Glomerular visceral epithelial cell (primary cell): ENCODE data around the gene ASAP3.

Experiments used
- DNase-seq: peaks from one replicate; pipeline ENCODE4 v3.0.0-alpha.2; 2016; ENCODE audit errors: extremely low spot score

The ASAP3 gene

GRCh38 chr1:23483321-23484252 lies at the start of gene ASAP3:
ASAP3 (minus strand) TSS chr1:23484179; CDS start chr1:23484133, 46 bp downstream.
- DNase-seq = peak; percentile 38

- no peak for DNase-seq
Observed at GRCh38 chr1:23533246-23534023, 49.5 kb upstream of the ASAP3 start.

- no peak for DNase-seq
Observed at GRCh38 chr1:23531562-23532094, 47.6 kb upstream of the ASAP3 start.

GRCh38 chr1:23530747-23531561 lies 47.0 kb upstream of the ASAP3 start, which contains the start of gene E2F2:
E2F2 (minus strand) TSS chr1:23531233; CDS start chr1:23530793, 440 bp downstream.
- DNase-seq = peak; percentile 88

GRCh38 chr1:23530087-23530746 lies 46.2 kb upstream of the ASAP3 start:
- DNase-seq = no peak

- DNase-seq = no peak
Observed at GRCh38 chr1:23529146-23530086, 45.4 kb upstream of the ASAP3 start.

- DNase-seq = peak; percentile 91
Observed at GRCh38 chr1:23528250-23528978, 44.4 kb upstream of the ASAP3 start.

GRCh38 chr1:23527900-23528249 lies 43.9 kb upstream of the ASAP3 start:
- DNase-seq = no peak

GRCh38 chr1:23527366-23527765 lies 43.4 kb upstream of the ASAP3 start:
- DNase-seq = no peak

- no peak for DNase-seq
Observed at GRCh38 chr1:23526329-23527041, 42.5 kb upstream of the ASAP3 start.

GRCh38 chr1:23525558-23526250 lies 41.7 kb upstream of the ASAP3 start:
- no peak for DNase-seq

- DNase-seq = peak; percentile 37
Observed at GRCh38 chr1:23524716-23525401, 40.9 kb upstream of the ASAP3 start.

- no peak for DNase-seq
Observed at GRCh38 chr1:23524163-23524562, 40.2 kb upstream of the ASAP3 start.

- no peak for DNase-seq
Observed at GRCh38 chr1:23522244-23522982, 38.4 kb upstream of the ASAP3 start.

GRCh38 chr1:23521588-23521987 lies 37.6 kb upstream of the ASAP3 start:
- no peak for DNase-seq

- no peak for DNase-seq
Observed at GRCh38 chr1:23517581-23517980, 33.6 kb upstream of the ASAP3 start.

- no peak for DNase-seq
Observed at GRCh38 chr1:23515905-23516304, 31.9 kb upstream of the ASAP3 start.
